GM13977 (cell line): Measurements from ENCODE around the gene ALG12.

Experiments used
- DNase-seq: peaks from one replicate; pipeline ENCODE4 v3.0.0; 2012; ENCODE audit warnings: low spot score
- CTCF ChIP-seq: IDR thresholded peaks from 2 replicates; pipeline ENCODE4 v1.5.1; 2012; ENCODE audit warnings: mild to moderate bottlenecking, control low read depth; ENCODE audit not compliant: insufficient read depth; ENCODE audit errors: extremely low read depth, missing control alignments
- in situ Hi-C: fragments of 300-500 bp; cut with MboI; formaldehyde crosslinking; loops from one replicate; pipeline ENCODE4 v1.12.0; 2022; ENCODE audit warnings: low sequenced_read_pairs, low pct_unique_long_range_greater_than_20kb, mixed read lengths, inconsistent platforms; ENCODE audit not compliant: unreplicated experiment

Gene ALG12

GRCh38 chr22:49964136-49965090 is 46.2 kb upstream of the ALG12 start:
- no peak for DNase-seq
- in situ Hi-C loops, result no loop called here
- TF ChIP-seq CTCF, result no peak

DNA sequence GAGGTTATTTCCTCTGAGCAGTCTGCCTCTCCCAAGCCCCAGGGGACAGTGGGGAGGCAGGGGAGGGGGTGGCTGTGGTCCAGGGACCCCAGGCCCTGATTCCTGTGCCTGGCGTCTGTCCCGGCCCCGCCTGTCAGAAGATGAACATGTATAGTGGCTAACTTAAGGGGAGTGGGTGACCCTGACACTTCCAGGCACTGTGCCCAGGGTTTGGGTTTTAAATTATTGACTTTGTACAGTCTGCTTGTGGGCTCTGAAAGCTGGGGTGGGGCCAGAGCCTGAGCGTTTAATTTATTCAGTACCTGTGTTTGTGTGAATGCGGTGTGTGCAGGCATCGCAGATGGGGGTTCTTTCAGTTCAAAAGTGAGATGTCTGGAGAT is 45.4 kb upstream of the ALG12 start:
- TF ChIP-seq CTCF, result no peak
- in situ Hi-C loops, result no loop called here
- DNase-seq, result no peak

DNA sequence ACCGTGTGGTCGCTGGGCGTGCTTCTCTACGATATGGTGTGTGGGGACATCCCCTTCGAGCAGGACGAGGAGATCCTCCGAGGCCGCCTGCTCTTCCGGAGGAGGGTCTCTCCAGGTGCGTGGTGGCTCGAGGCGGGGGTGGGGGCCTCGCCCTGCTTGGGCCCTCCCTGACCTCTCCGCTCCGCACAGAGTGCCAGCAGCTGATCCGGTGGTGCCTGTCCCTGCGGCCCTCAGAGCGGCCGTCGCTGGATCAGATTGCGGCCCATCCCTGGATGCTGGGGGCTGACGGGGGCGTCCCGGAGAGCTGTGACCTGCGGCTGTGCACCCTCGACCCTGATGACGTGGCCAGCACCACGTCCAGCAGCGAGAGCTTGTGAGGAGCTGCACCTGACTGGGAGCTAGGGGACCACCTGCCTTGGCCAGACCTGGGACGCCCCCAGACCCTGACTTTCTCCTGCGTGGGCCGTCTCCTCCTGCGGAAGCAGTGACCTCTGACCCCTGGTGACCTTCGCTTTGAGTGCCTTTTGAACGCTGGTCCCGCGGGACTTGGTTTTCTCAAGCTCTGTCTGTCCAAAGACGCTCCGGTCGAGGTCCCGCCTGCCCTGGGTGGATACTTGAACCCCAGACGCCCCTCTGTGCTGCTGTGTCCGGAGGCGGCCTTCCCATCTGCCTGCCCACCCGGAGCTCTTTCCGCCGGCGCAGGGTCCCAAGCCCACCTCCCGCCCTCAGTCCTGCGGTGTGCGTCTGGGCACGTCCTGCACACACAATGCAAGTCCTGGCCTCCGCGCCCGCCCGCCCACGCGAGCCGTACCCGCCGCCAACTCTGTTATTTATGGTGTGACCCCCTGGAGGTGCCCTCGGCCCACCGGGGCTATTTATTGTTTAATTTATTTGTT is 44.8 kb upstream of the ALG12 start:
- TF ChIP-seq CTCF, result no peak
- no peak for DNase-seq
- in situ Hi-C loops, result no loop called here

DNA sequence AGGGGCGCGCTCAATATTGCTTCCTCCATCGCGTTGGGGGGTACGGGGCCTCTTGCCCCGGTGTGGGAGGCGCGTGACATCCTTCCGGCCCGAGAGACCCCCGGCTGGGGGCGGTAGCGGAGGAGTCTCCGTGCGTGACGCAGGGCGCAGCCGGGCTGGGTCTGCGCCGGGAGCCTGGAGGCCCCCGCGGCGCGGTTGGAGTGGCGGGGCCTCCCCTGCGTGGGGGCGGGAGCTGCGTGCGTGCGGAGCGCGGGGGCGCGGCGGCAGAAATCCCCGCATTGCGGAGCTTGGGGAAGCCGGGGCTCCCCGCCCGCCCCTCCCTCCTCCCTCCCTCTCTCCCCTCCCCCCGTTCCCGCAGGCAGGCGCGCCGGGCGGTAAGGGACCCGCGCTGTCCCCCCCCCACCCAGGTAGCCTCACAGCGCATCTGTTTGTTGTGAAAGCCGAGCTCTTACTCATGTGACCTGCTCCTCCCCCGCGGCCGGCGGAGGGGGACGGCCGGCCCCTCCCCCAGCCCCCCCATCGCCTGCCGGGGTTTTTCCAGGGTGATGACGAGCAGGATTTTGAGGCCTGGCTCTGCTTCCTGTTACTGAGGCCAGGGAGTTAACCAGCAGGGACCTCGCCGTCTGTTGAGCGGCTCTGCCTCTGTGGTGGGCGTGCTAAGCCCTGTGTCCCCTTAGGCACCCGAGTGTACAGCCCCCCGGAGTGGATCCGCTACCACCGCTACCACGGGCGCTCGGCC is 43.9 kb upstream of the ALG12 start:
- peak; percentile 91 for DNase-seq
- in situ Hi-C loops, result no loop called here
- TF ChIP-seq CTCF, result no peak

DNA sequence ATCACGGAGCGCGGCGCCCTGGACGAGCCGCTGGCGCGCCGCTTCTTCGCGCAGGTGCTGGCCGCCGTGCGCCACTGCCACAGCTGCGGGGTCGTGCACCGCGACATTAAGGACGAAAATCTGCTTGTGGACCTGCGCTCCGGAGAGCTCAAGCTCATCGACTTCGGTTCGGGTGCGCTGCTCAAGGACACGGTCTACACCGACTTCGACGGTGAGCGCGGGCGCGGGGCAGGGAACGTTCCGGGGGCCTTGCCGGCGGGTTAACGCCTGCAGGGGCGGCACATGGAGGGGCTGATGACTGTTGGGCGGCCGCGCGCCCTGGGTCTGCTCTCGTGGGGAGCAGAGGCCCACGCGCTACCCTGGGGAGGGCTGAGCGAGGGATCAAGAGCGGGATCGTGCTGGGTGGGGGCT is 43.4 kb upstream of the ALG12 start:
- in situ Hi-C loops, result no loop called here
- TF ChIP-seq CTCF, result no peak
- DNase-seq, result peak; percentile 57

DNA sequence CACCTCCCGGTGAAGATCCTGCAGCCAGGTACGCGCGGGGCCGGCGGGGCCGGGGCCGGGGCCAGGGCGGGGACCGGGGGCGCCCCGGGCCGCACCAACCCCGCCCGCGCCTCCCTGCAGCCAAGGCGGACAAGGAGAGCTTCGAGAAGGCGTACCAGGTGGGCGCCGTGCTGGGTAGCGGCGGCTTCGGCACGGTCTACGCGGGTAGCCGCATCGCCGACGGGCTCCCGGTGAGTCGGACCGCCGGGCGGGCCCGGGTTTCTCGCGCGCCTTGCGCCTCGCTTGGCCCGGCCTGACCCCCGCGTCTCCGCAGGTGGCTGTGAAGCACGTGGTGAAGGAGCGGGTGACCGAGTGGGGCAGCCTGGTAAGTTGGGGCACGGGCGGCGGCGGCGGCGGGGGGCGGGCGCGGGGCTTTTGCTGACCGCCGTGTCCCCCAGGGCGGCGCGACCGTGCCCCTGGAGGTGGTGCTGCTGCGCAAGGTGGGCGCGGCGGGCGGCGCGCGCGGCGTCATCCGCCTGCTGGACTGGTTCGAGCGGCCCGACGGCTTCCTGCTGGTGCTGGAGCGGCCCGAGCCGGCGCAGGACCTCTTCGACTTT is 42.9 kb upstream of the ALG12 start:
- TF ChIP-seq CTCF, result peak; percentile 16
- DNase-seq, result peak; percentile 63
- in situ Hi-C loops, result no loop called here
